Measurements from ENCODE around the gene IFNL3.

DNA sequence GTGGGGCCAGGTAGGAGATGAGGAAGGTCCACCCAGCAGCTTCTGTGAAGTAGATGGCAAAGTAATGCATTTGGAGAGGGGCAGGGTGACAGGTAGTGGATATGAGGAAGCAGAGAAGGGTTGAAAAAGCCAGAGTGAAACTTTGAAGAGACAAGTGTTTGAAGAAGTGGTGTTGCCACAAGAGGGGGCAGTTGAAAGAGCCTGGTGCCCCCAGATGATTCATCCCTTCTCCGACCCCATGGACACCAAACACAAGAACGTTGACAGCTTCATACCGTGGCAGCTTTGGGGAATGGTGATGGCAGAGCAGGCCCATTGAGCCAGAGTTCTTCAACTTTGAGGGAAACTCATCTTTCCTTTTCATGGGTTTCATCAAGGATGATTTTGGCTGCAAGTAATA is 19.9 kb downstream of the IFNL3 start:
- TF ChIP-seq CTCF (IDR thresholded peaks at IDR 0.05): no peak
- TF ChIP-seq POLR2A (IDR thresholded peaks at IDR 0.05): no peak
